ENCODE data around the gene WDR64. TPM values are rescaled to one million over a fixed set of nuclear protein-coding genes. Genes with fewer than 3 reads are reported as not detected.
"Not testable (repeated sequence)": the region's sequence is repeated elsewhere in the genome, so short reads cannot be mapped to it uniquely, and the experiment has no call there.

Gene WDR64
- total and polyA plus RNA-seq, 2 experiments from 2014 or later = 0.07 TPM; not detected in 1

- Histone ChIP-seq H3K9me2 (replicated peaks; ENCODE audit: insufficient read depth) (no peaks in the 10 kb centered on the region), H3K4me2 (no peak overlapping the region), H3K27ac (no peak overlapping the region), H3K4me3 (no peak overlapping the region), H4K20me1 (ENCODE audit: insufficient read depth, poor library complexity, severe bottlenecking) (no peaks in the 10 kb centered on the region), H3K9me3 (ENCODE audit: low read depth) (no peaks in the 10 kb centered on the region), H3K27me3 (no peaks in the 10 kb centered on the region), H3K79me2 (no peaks in the 10 kb centered on the region), H2AFZ (no peak overlapping the region), H3K4me1 (ENCODE audit: insufficient read depth) (no peaks in the 10 kb centered on the region), H3K36me3 (replicated peaks; ENCODE audit: insufficient read depth, low read depth) (no peaks in the 10 kb centered on the region)
- WGBS (ENCODE audit: low lambda C conversion rate, missing lambda C conversion rate) = 86% methylated on average over 3 of the region's 3 CpGs
- no peak for DNase-seq (ENCODE audit: low spot score)
- TF ChIP-seq EZH2phosphoT487 (IDR thresholded peaks at IDR 0.05; ENCODE audit: low read depth, severe bottlenecking, unreplicated experiment) = no peak
These were observed 6.2 kb downstream of the WDR64 start for GRCh38 chr1:241658081-241658793.

GRCh38 chr1:241659016-241659415 is 6.9 kb downstream of the WDR64 start:
- H3K4me3 ChIP-seq; H3K9me3 ChIP-seq (ENCODE audit: low read depth); H3K4me2 ChIP-seq; H2AFZ ChIP-seq; DNase-seq (ENCODE audit: low spot score); H3K36me3 ChIP-seq (replicated peaks; ENCODE audit: insufficient read depth, low read depth); H3K4me1 ChIP-seq (ENCODE audit: insufficient read depth); H3K79me2 ChIP-seq; H3K27ac ChIP-seq; H3K27me3 ChIP-seq; H4K20me1 ChIP-seq (ENCODE audit: insufficient read depth, poor library complexity, severe bottlenecking); H3K9me2 ChIP-seq (replicated peaks; ENCODE audit: insufficient read depth): not testable (repeated sequence)
- WGBS (ENCODE audit: low lambda C conversion rate, missing lambda C conversion rate) = 91% methylated on average over 2 of the region's 2 CpGs

- 88% methylated on average over 5 of the region's 5 CpGs for WGBS (ENCODE audit: low lambda C conversion rate, missing lambda C conversion rate)
- Histone ChIP-seq H3K9me2 (replicated peaks; ENCODE audit: insufficient read depth) (no peaks in the 10 kb centered on the region), H2AFZ (no peak overlapping the region), H3K4me3 (no peak overlapping the region), H3K4me2 (no peak overlapping the region), H3K9me3 (ENCODE audit: low read depth) (no peaks in the 10 kb centered on the region), H3K79me2 (no peaks in the 10 kb centered on the region), H3K4me1 (ENCODE audit: insufficient read depth) (no peaks in the 10 kb centered on the region), H3K36me3 (replicated peaks; ENCODE audit: insufficient read depth, low read depth) (no peaks in the 10 kb centered on the region), H3K27me3 (no peaks in the 10 kb centered on the region), H3K27ac (no peak overlapping the region), H4K20me1 (ENCODE audit: insufficient read depth, poor library complexity, severe bottlenecking) (no peaks in the 10 kb centered on the region)
- no peak for DNase-seq (ENCODE audit: low spot score)
- no peak for TF ChIP-seq CTCF (IDR thresholded peaks at IDR 0.05; ENCODE audit: poor library complexity)
These were observed 8.4 kb downstream of the WDR64 start for GRCh38 chr1:241660424-241660972.

GRCh38 chr1:241666419-241666818 is 14.3 kb downstream of the WDR64 start:
- Histone ChIP-seq H4K20me1 (ENCODE audit: insufficient read depth, poor library complexity, severe bottlenecking) (no peaks in the 10 kb centered on the region), H3K27ac (no peak overlapping the region), H3K27me3 (no peaks in the 10 kb centered on the region), H3K9me2 (replicated peaks; ENCODE audit: insufficient read depth) (no peaks in the 10 kb centered on the region), H3K36me3 (replicated peaks; ENCODE audit: insufficient read depth, low read depth) (no peaks in the 10 kb centered on the region), H3K9me3 (ENCODE audit: low read depth) (no peaks in the 10 kb centered on the region), H2AFZ (no peak overlapping the region), H3K4me2 (no peak overlapping the region), H3K79me2 (no peaks in the 10 kb centered on the region), H3K4me3 (no peak overlapping the region), H3K4me1 (ENCODE audit: insufficient read depth) (no peaks in the 10 kb centered on the region)
- no peak for DNase-seq (ENCODE audit: low spot score)
- WGBS (ENCODE audit: low lambda C conversion rate, missing lambda C conversion rate) = 95% methylated on average over 3 of the region's 3 CpGs
- TF ChIP-seq EZH2phosphoT487 (IDR thresholded peaks at IDR 0.05; ENCODE audit: low read depth, severe bottlenecking, unreplicated experiment) = no peak
- TF ChIP-seq CTCF (IDR thresholded peaks at IDR 0.05; ENCODE audit: poor library complexity) = no peak
- no peak for TF ChIP-seq EZH2 (IDR thresholded peaks at IDR 0.05; ENCODE audit: borderline replicate concordance)

All from hepatocyte (in vitro differentiated cells).